T-cell (primary cell): ENCODE results near the gene WBP2. TPM values are rescaled to one million over a fixed set of nuclear protein-coding genes. Genes with fewer than 3 reads are reported as not detected.
"Not testable (repeated sequence)": the region's sequence is repeated elsewhere in the genome, so short reads cannot be mapped to it uniquely, and the experiment has no call there.

ENCODE experiments used
- ATAC-seq, 4 experiments: fragments of 200-7000 bp in 3 of 4; fragments of 150-1000 bp in 1 of 4; cut with Tn5 transposase; replicated peaks in 1 of 4; 1 replicate in 3 of 4; 2 replicates in 1 of 4; pipeline ENCODE4 v1.10.0; 2021; ENCODE audit warnings: moderate library complexity in 3 of 4, mild to moderate bottlenecking in 2 of 4, moderate number of reproducible peaks in 1 of 4
- CTCF ChIA-PET, 2 donors: fragments of 300-600 bp; sonication (Branson Sonifier 250); formaldehyde crosslinking; loops; one replicate each; lab custom pipeline; 2022; ENCODE audit warnings: antibody characterized with exemption in 2 of 2; lab: Charles Lee
- POLR2A ChIA-PET, 2 donors: fragments of 300-600 bp; sonication (Branson Sonifier 250); formaldehyde crosslinking; loops; one replicate each; lab custom pipeline; 2022; ENCODE audit warnings: antibody characterized with exemption in 2 of 2; lab: Charles Lee
- DNase-seq, 35 experiments: peaks; one replicate each; pipeline versions ENCODE4 v3.0.0 to v3.0.0-alpha.2; 2013 to 2023
- H3K27ac ChIP-seq: one replicate; pipeline ENCODE4 v1.5.1; 2013; ENCODE audit warnings: low read length
- H3K27me3 ChIP-seq, 2 experiments: replicated peaks in 1 of 2; 1 replicate in 1 of 2; 2 replicates in 1 of 2; pipeline versions ENCODE4 v1.6.1 to v1.7.0; 2013; ENCODE audit warnings: low read length in 1 of 2, mixed read lengths in 1 of 2; ENCODE audit not compliant: control insufficient read depth in 2 of 2, insufficient read depth in 2 of 2; ENCODE audit errors: extremely low read depth in 1 of 2
- H3K36me3 ChIP-seq, 2 donors: 1 replicate in 1 of 2; 2 replicates in 1 of 2; pipeline versions ENCODE4 v1.6.1 to v1.7.0; 2013; ENCODE audit warnings: low read length in 1 of 2; ENCODE audit not compliant: control insufficient read depth in 2 of 2, insufficient read depth in 1 of 2; ENCODE audit errors: extremely low read depth in 1 of 2
- H3K4me1 ChIP-seq, 2 experiments: 1 replicate in 1 of 2; 2 replicates in 1 of 2; pipeline versions ENCODE4 v1.6.1 to v1.7.0; 2013; ENCODE audit warnings: low read length in 2 of 2, mixed read lengths in 1 of 2; ENCODE audit not compliant: insufficient read depth in 2 of 2, control insufficient read depth in 1 of 2; ENCODE audit errors: extremely low read depth in 1 of 2
- H3K4me3 ChIP-seq, 2 donors: 1 replicate in 1 of 2; 2 replicates in 1 of 2; pipeline versions ENCODE4 v1.5.1 to v1.7.0; 2013; ENCODE audit warnings: mild to moderate bottlenecking in 2 of 2, low read length in 1 of 2, moderate library complexity in 1 of 2; ENCODE audit not compliant: control insufficient read depth in 1 of 2; ENCODE audit errors: extremely low read depth in 1 of 2
- H3K9me3 ChIP-seq: 2 replicates; pipeline ENCODE4 v1.7.0; 2013
- H3K27ac Mint-ChIP-seq, 2 donors: one replicate each; pipeline ENCODE4 v1.8.0; 2020 to 2021; ENCODE audit warnings: mild to moderate bottlenecking in 2 of 2, mixed read lengths in 2 of 2
- H3K27me3 Mint-ChIP-seq, 2 donors: one replicate each; pipeline ENCODE4 v1.8.0; 2021 to 2022; ENCODE audit warnings: mixed read lengths in 2 of 2
- H3K36me3 Mint-ChIP-seq: one replicate; pipeline ENCODE4 v1.8.0; 2021; ENCODE audit warnings: mixed read lengths
- H3K4me1 Mint-ChIP-seq, 3 donors: one replicate each; pipeline ENCODE4 v1.8.0; 2020 to 2022; ENCODE audit warnings: mixed read lengths in 3 of 3, mild to moderate bottlenecking in 1 of 3
- H3K4me3 Mint-ChIP-seq, 3 donors: one replicate each; pipeline ENCODE4 v1.8.0; 2020 to 2022; ENCODE audit warnings: mild to moderate bottlenecking in 3 of 3, mixed read lengths in 3 of 3, moderate library complexity in 3 of 3
- H3K9me3 Mint-ChIP-seq, 3 donors: one replicate each; pipeline ENCODE4 v1.8.0; 2020 to 2022; ENCODE audit warnings: mixed read lengths in 3 of 3
- WGBS: methylation state at CpG from one replicate; pipeline ENCODE4 v1.1.5; 2013; ENCODE audit warnings: missing lambda C conversion rate; ENCODE audit not compliant: insufficient coverage; 5-methylcytosine and 5-hydroxymethylcytosine counted together
- total RNA-seq, 35 experiments: library from RNA in 6 of 35; stranded (reverse) in 6 of 35; fragments of 120-200 nt in 1 of 35; gene quantifications; one replicate each; pipeline versions ENCODE4 v1.2.1 to v1.2.4 and lab custom pipeline; 2013 to 2026

The WBP2 gene
- total RNA-seq, 5 donors from 2014 or later (not counting 1 experiment from before 2014, with no cell fraction given): 91.4 to 158 (median 138) TPM

- no peak overlapping the region for H3K4me3 ChIP-seq
- no peaks in the 10 kb centered on the region for H3K27me3 ChIP-seq
- peaks cover 20 to 24% (median 22%) of the 10 kb centered on the region in 3 donors for H3K4me1 Mint-ChIP-seq
- WGBS: 97% methylated on average over 28 of the region's 31 CpGs
- no peak overlapping the region for H3K4me3 Mint-ChIP-seq
- CTCF ChIA-PET: no interaction called here
- H3K4me1 ChIP-seq: peaks cover 4 to 27% of the 10 kb centered on the region in 2 experiments
- H3K36me3 ChIP-seq: peaks cover 11 to 20% of the 10 kb centered on the region in 2 donors
- no peaks in the 10 kb centered on the region for H3K36me3 Mint-ChIP-seq
- no peaks in the 10 kb centered on the region for H3K9me3 Mint-ChIP-seq
- no peak overlapping the region for H3K27ac ChIP-seq
- no peaks in the 10 kb centered on the region for H3K27me3 Mint-ChIP-seq
- POLR2A ChIA-PET: no interaction called here
- no peak for ATAC-seq
- H3K9me3 ChIP-seq: no peaks in the 10 kb centered on the region
- DNase-seq: no peak
- H3K27ac Mint-ChIP-seq: no peak overlapping the region
Measured at GRCh38 chr17:75891022-75891604, 36.0 kb upstream of the WBP2 start.

GRCh38 chr17:75889454-75889853 is 34.3 kb upstream of the WBP2 start:
- Mint-ChIP-seq H3K27me3 (no peaks in the 10 kb centered on the region), H3K9me3 (no peaks in the 10 kb centered on the region), H3K4me3 (no peak overlapping the region), H3K4me1 (peaks cover 9 to 11% (median 9%) of the 10 kb centered on the region in 3 donors), H3K36me3 (no peaks in the 10 kb centered on the region), H3K27ac (no peak overlapping the region)
- Histone ChIP-seq H3K27ac (no peak overlapping the region), H3K27me3 (no peaks in the 10 kb centered on the region), H3K9me3 (no peaks in the 10 kb centered on the region), H3K36me3 (peaks cover 11 to 20% of the 10 kb centered on the region in 2 donors), H3K4me1 (peaks cover 0 to 10% of the 10 kb centered on the region in 2 experiments), H3K4me3 (no peak overlapping the region)
- DNase-seq: no peak
- 80% methylated on average over 2 of the region's 6 CpGs for WGBS
- no peak for ATAC-seq
- ChIA-PET POLR2A (no interaction called here), CTCF (no interaction called here)

GRCh38 chr17:75888484-75888883 is 33.3 kb upstream of the WBP2 start:
- H3K36me3 ChIP-seq: peaks cover 11 to 20% of the 10 kb centered on the region in 2 donors
- CTCF ChIA-PET: no interaction called here
- peaks cover 0 to 1% (median 0%) of the 10 kb centered on the region in 3 donors for H3K4me1 Mint-ChIP-seq
- ATAC-seq (no peak), DNase-seq (no peak)
- H3K4me1 ChIP-seq: peaks cover 0 to 1% of the 10 kb centered on the region in 2 experiments
- no peaks in the 10 kb centered on the region for H3K9me3 ChIP-seq
- H3K27ac ChIP-seq: no peak overlapping the region
- H3K9me3 Mint-ChIP-seq: no peaks in the 10 kb centered on the region
- H3K4me3 Mint-ChIP-seq: no peak overlapping the region
- 100% methylated on average over 2 of the region's 6 CpGs for WGBS
- H3K27me3 Mint-ChIP-seq: no peaks in the 10 kb centered on the region
- no peaks in the 10 kb centered on the region for H3K36me3 Mint-ChIP-seq
- H3K27ac Mint-ChIP-seq: no peak overlapping the region
- H3K27me3 ChIP-seq: no peaks in the 10 kb centered on the region
- H3K4me3 ChIP-seq: no peak overlapping the region
- POLR2A ChIA-PET: no interaction called here

GRCh38 chr17:75885860-75886259 is 30.7 kb upstream of the WBP2 start:
- Mint-ChIP-seq H3K4me1 (peaks cover 0 to 13% (median 9%) of the 10 kb centered on the region in 3 donors), H3K27ac (peak overlapping the region; percentile 36 to 64)
- H3K36me3 Mint-ChIP-seq, H3K36me3 ChIP-seq, H3K9me3 Mint-ChIP-seq, H3K27me3 ChIP-seq, ATAC-seq, POLR2A ChIA-PET, H3K9me3 ChIP-seq, H3K4me3 Mint-ChIP-seq, H3K27me3 Mint-ChIP-seq, DNase-seq, H3K27ac ChIP-seq, H3K4me3 ChIP-seq: not testable (repeated sequence)
- CTCF ChIA-PET: interaction anchor here in 1 of 2 donors (0.6 kb wide), 1 partner anchor 234 kb away, joined by 3 read pairs; no protein-coding TSS in a partner anchor
- WGBS: 85% methylated on average over 2 of the region's 9 CpGs
- H3K4me1 ChIP-seq: peaks cover 0 to 13% of the 10 kb centered on the region in 2 experiments

GRCh38 chr17:75885431-75885830 is 30.3 kb upstream of the WBP2 start:
- H3K36me3 Mint-ChIP-seq: no peaks in the 10 kb centered on the region
- ATAC-seq: no peak
- H3K27ac Mint-ChIP-seq: peak overlapping the region in 1 of 2 donors; percentile 64

GRCh38 chr17:75881678-75882454 is 26.7 kb upstream of the WBP2 start:
- peak overlapping the region; percentile 27 to 74 for H3K27ac Mint-ChIP-seq
- Histone ChIP-seq H3K4me3 (no peak overlapping the region), H3K9me3 (no peaks in the 10 kb centered on the region), H3K27ac (no peak overlapping the region), H3K27me3 (peaks cover 2 to 24% of the 10 kb centered on the region in 2 experiments), H3K4me1 (peaks cover 4 to 29% of the 10 kb centered on the region in 2 experiments), H3K36me3 (peaks cover 0 to 3% of the 10 kb centered on the region in 2 donors)
- H3K9me3 Mint-ChIP-seq: no peaks in the 10 kb centered on the region
- peaks cover 0 to 4% of the 10 kb centered on the region in 2 donors for H3K27me3 Mint-ChIP-seq
- DNase-seq (peak in 3 of 35 experiments; percentile 19 to 39 (median 38)), ATAC-seq (no peak)
- POLR2A ChIA-PET: no interaction called here
- 82% methylated on average over 9 of the region's 15 CpGs for WGBS
- CTCF ChIA-PET: interaction anchor here in 1 of 2 donors (0.7 to 1.3 kb wide), 4 partner anchors 14 to 59 kb away, joined by 3 to 6 read pairs (median 4); partner anchors contain the start of genes FBF1 and WBP2
- H3K4me3 Mint-ChIP-seq: peak overlapping the region in 1 of 3 donors; percentile 7
- H3K4me1 Mint-ChIP-seq: peaks cover 12 to 26% (median 17%) of the 10 kb centered on the region in 3 donors
- H3K36me3 Mint-ChIP-seq: no peaks in the 10 kb centered on the region

More at GRCh38 chr17:75885431-75885830, 30.3 kb upstream of the WBP2 start:
- H3K27ac ChIP-seq: no peak overlapping the region
- H3K4me3 ChIP-seq: no peak overlapping the region
- H3K36me3 ChIP-seq: peaks cover 3% of the 10 kb centered on the region in 2 donors
- no peaks in the 10 kb centered on the region for H3K9me3 Mint-ChIP-seq
- ChIA-PET CTCF (no interaction called here), POLR2A (no interaction called here)
- no peaks in the 10 kb centered on the region for H3K27me3 Mint-ChIP-seq
- DNase-seq: no peak
- H3K4me1 Mint-ChIP-seq: peaks cover 0 to 13% (median 9%) of the 10 kb centered on the region in 3 donors
- H3K4me1 ChIP-seq: peaks cover 0 to 13% of the 10 kb centered on the region in 2 experiments
- no peaks in the 10 kb centered on the region for H3K9me3 ChIP-seq
- H3K4me3 Mint-ChIP-seq: no peak overlapping the region
- peaks cover 0 to 6% of the 10 kb centered on the region in 2 experiments for H3K27me3 ChIP-seq
- WGBS: 69% methylated on average over 5 of the region's 8 CpGs
